Gastrocnemius medialis (tissue), 4 donors: ENCODE results near the gene VSNL1. TPM values are rescaled to one million over a fixed set of nuclear protein-coding genes. Genes with fewer than 3 reads are reported as not detected.

Experiments used
- ATAC-seq, 2 donors: fragments of 150-250 bp; one replicate each; pipeline ENCODE4 v1.9.1; 2016
- DNase-seq, 2 donors: peaks; one replicate each; pipeline ENCODE4 v3.0.0-alpha.2; 2019
- H3K27ac ChIP-seq, 4 donors: fragments of 200-600 bp; sonication (generic); 1 replicate in 1 of 4; 2 replicates in 3 of 4; pipeline ENCODE4 v1.5.1; 2016 to 2018; ENCODE audit warnings: mild to moderate bottlenecking in 2 of 4, moderate library complexity in 1 of 4
- H3K27me3 ChIP-seq, 3 donors: fragments of 200-600 bp; sonication (generic) in 2 of 3; 1 replicate in 1 of 3; 2 replicates in 2 of 3; pipeline versions ENCODE4 v1.5.1 to v1.6.0; 2016 to 2019; ENCODE audit warnings: mild to moderate bottlenecking in 1 of 3, moderate library complexity in 1 of 3
- H3K36me3 ChIP-seq, 2 donors: fragments of 200-600 bp; sonication (generic) in 1 of 2; one replicate each; pipeline ENCODE4 v1.5.1; 2017 to 2018
- H3K4me1 ChIP-seq, 2 donors: fragments of 200-600 bp; sonication (generic) in 1 of 2; one replicate each; pipeline ENCODE4 v1.5.1; 2016 to 2017; ENCODE audit warnings: mild to moderate bottlenecking in 2 of 2
- H3K4me3 ChIP-seq, 4 donors: fragments of 200-600 bp; sonication (generic) in 3 of 4; 1 replicate in 1 of 4; 2 replicates in 3 of 4; pipeline ENCODE4 v1.5.1; 2016 to 2019; ENCODE audit warnings: mild to moderate bottlenecking in 2 of 4
- H3K9me3 ChIP-seq, 3 donors: fragments of 200-600 bp; sonication (generic) in 2 of 3; 1 replicate in 1 of 3; 2 replicates in 2 of 3; pipeline ENCODE4 v1.5.1; 2016 to 2019
- CTCF ChIP-seq, 5 experiments: fragments of 450-650 bp in 3 of 5; fragments of 200-600 bp in 2 of 5; sonication (generic) in 2 of 5; IDR thresholded peaks in 4 of 5; conservative IDR thresholded peaks in 1 of 5; 1 replicate in 4 of 5; 2 replicates in 1 of 5; pipeline ENCODE4 v1.5.1; 2016 to 2019; ENCODE audit warnings: antibody characterized with exemption in 5 of 5, mild to moderate bottlenecking in 3 of 5, moderate library complexity in 3 of 5
- POLR2A ChIP-seq, 2 donors: fragments of 450-650 bp; IDR thresholded peaks; one replicate each; pipeline ENCODE4 v1.6.1; 2017; ENCODE audit warnings: antibody characterized with exemption in 2 of 2, mild to moderate bottlenecking in 2 of 2, moderate library complexity in 2 of 2
- in situ Hi-C, 4 donors: fragments of 200-750 bp; cut with MboI; loops; one replicate each; pipeline versions ENCODE4 v1.15.0 to v1.8.0; 2017; ENCODE audit warnings: low sequenced_read_pairs in 4 of 4
- intact Hi-C: fragments of 100-400 bp; cut with DNase I; formaldehyde crosslinking; loops from one replicate; pipeline ENCODE4 v1.15.1; 2023; ENCODE audit warnings: low total_unique reads
- total RNA-seq, 4 donors: library from RNA; depleted of rRNA; stranded (reverse); fragments of >200 nt; gene quantifications; one replicate each; pipeline versions ENCODE4 v1.1.0 to v1.2.3, GENCODE V29; 2016

The VSNL1 gene
- total RNA-seq, 4 donors from 2014 or later: not detected

- intact Hi-C loops: no loop called here
- Histone ChIP-seq H3K27ac (no peak overlapping the region), H3K4me3 (no peak overlapping the region), H3K36me3 (no peaks in the 10 kb centered on the region), H3K27me3 (peaks cover 0 to 14% (median 4%) of the 10 kb centered on the region in 3 donors), H3K9me3 (no peaks in the 10 kb centered on the region), H3K4me1 (peaks cover 6 to 20% of the 10 kb centered on the region in 2 donors)
- no peak for DNase-seq
- no peak for ATAC-seq
- no peak for TF ChIP-seq POLR2A (IDR thresholded peaks at IDR 0.05)
- no peak for TF ChIP-seq CTCF (IDR thresholded peaks at IDR 0.05 in 4 of 5, conservative IDR thresholded peaks at IDR 0.05 in 1 of 5)
- in situ Hi-C loops: no loop called here
These were observed 4.1 kb upstream of the VSNL1 start for GRCh38 chr2:17536416-17536815.

GRCh38 chr2:17538022-17538843, 2.3 kb upstream of the VSNL1 start:
- intact Hi-C loops (no loop called here), in situ Hi-C loops (no loop called here)
- no peaks in the 10 kb centered on the region for H3K9me3 ChIP-seq
- H3K27ac ChIP-seq: peak overlapping the region in 3 of 4 donors; percentile 69 to 74 (median 69)
- TF ChIP-seq CTCF (IDR thresholded peaks at IDR 0.05 in 4 of 5, conservative IDR thresholded peaks at IDR 0.05 in 1 of 5): no peak
- no peak for TF ChIP-seq POLR2A (IDR thresholded peaks at IDR 0.05)
- peaks cover 6 to 23% of the 10 kb centered on the region in 2 donors for H3K4me1 ChIP-seq
- DNase-seq (no peak), ATAC-seq (peak; percentile 10 to 35)
- H3K36me3 ChIP-seq: no peaks in the 10 kb centered on the region
- peak overlapping the region; percentile 44 to 69 (median 56) for H3K4me3 ChIP-seq
- peaks cover 0 to 25% (median 4%) of the 10 kb centered on the region in 3 donors for H3K27me3 ChIP-seq

- peaks cover 0 to 28% (median 4%) of the 10 kb centered on the region in 3 donors for H3K27me3 ChIP-seq
- DNase-seq: peak in 1 of 2 donors; percentile 54
- peak overlapping the region; percentile 8 to 74 (median 69) for H3K27ac ChIP-seq
- ATAC-seq: peak; percentile 62 to 78
- no peaks in the 10 kb centered on the region for H3K36me3 ChIP-seq
- TF ChIP-seq CTCF (IDR thresholded peaks at IDR 0.05 in 4 of 5, conservative IDR thresholded peaks at IDR 0.05 in 1 of 5) (no peak), POLR2A (IDR thresholded peaks at IDR 0.05) (no peak)
- peak overlapping the region; percentile 44 to 69 (median 56) for H3K4me3 ChIP-seq
- H3K9me3 ChIP-seq: no peaks in the 10 kb centered on the region
- in situ Hi-C loops: no loop called here
- intact Hi-C loops: loop anchor here (1.0 kb wide), 1 partner anchor 21 kb away; the partner anchor contains the start of gene RAD51AP2
- H3K4me1 ChIP-seq: peaks cover 6 to 23% of the 10 kb centered on the region in 2 donors
These were observed 1.5 kb upstream of the VSNL1 start for GRCh38 chr2:17538844-17539554.

- Histone ChIP-seq H3K9me3 (no peaks in the 10 kb centered on the region), H3K36me3 (no peaks in the 10 kb centered on the region), H3K4me1 (peaks cover 6 to 23% of the 10 kb centered on the region in 2 donors), H3K27me3 (peaks cover 0 to 33% (median 4%) of the 10 kb centered on the region in 3 donors), H3K4me3 (peak overlapping the region; percentile 55 to 69 (median 61)), H3K27ac (peak overlapping the region in 3 of 4 donors; percentile 69 to 74 (median 69))
- DNase-seq: no peak
- TF ChIP-seq POLR2A (IDR thresholded peaks at IDR 0.05) (no peak), CTCF (IDR thresholded peaks at IDR 0.05 in 4 of 5, conservative IDR thresholded peaks at IDR 0.05 in 1 of 5) (no peak)
- ATAC-seq: no peak
- intact Hi-C loops: loop anchor here (1.0 kb wide), 1 partner anchor 21 kb away; the partner anchor contains the start of gene RAD51AP2
- in situ Hi-C loops: no loop called here
These were observed 844 bp upstream of the VSNL1 start for GRCh38 chr2:17539611-17540092.
